HG02970 (cell line): Measurements from ENCODE around the gene PWWP2A.
"Not testable (repeated sequence)": the region's sequence is repeated elsewhere in the genome, so short reads cannot be mapped to it uniquely, and the experiment has no call there.

Source experiments
- ATAC-seq: cut with Tn5 transposase; IDR thresholded peaks from one replicate; pipeline ENCODE4 v1.9.1; 2021; ENCODE audit warnings: mild to moderate bottlenecking, moderate library complexity, moderate number of reproducible peaks; ENCODE audit not compliant: unreplicated experiment, low FRiP score

Gene PWWP2A

DNA sequence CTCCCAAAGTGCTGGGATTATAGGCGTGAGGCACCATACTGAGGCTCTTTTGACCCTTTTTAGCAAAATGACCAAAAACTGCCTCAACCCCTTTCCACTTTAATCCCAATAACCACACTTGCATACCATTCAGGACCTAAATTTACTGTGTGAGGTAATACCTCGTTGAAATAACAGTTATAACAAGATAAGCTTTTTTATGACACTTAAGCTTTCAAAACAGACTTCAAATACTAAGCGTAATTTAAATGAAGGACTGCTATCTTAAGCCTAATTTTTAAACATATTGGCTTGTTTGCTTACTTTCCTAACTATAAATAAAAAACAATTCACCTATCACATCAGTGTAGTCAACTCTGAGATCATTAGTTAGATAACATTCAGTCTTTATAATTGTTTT is 37.8 kb downstream of the PWWP2A start:
- no peak for ATAC-seq

DNA sequence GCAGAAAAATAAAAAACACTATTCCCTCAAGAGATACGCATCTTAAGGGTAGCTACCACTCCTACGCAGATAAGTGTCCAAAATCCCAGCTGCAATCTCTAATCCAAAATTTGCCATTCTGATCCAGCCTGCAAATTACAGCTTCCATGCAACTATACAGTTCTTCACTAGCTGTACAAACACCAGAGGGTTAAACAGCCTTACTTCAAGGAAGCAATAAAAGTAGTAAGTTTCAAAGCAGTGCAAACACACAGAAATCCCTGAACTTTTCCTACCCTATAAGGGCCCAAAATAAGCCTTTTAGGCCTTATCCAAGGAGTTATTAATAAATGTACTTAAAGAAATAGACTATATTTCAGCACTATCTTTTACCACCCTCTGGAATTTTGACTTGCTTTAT is 39.5 kb downstream of the PWWP2A start:
- ATAC-seq: no peak

- ATAC-seq: no peak
Measured at GRCh38 chr5:160076997-160077396, 42.3 kb downstream of the PWWP2A start.

- no peak for ATAC-seq
Measured at GRCh38 chr5:160075073-160075472, 44.2 kb downstream of the PWWP2A start.

GRCh38 chr5:160071916-160072315 is 47.3 kb downstream of the PWWP2A start:
- no peak for ATAC-seq

- ATAC-seq: no peak
Measured at GRCh38 chr5:160071516-160071915, 47.7 kb downstream of the PWWP2A start.

GRCh38 chr5:160069120-160069519 is 50.1 kb downstream of the PWWP2A start:
- not testable (repeated sequence) for ATAC-seq

DNA sequence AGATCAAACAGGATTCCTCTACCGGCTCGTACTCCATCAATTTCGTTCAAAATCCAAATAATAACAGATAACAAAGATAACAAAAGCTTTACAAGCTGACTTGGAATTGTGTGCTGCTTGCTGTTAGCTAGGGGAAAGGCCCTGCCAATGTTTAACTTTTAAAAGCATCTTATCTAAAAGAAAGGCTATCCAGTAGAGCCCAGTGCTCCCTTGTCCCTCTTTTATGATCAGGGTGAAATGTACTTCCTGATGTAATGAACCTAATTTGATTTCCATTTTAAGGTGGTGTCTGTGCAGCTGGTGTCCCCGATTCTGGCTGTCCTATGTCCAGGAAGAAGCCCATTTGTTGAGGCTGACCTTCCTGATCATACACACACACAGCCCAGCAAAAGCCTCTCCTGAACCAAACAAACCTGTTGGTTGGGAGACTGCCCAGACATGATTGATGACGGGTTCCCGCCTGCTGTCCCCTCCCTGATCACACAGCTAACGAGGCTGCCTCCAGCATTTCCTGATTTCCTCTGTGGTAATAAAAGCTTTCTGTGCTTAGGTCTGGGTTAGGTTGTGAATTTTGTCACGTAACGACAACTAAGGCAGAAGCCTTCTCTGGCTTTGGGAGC is 54.1 kb downstream of the PWWP2A start:
- ATAC-seq: no peak

DNA sequence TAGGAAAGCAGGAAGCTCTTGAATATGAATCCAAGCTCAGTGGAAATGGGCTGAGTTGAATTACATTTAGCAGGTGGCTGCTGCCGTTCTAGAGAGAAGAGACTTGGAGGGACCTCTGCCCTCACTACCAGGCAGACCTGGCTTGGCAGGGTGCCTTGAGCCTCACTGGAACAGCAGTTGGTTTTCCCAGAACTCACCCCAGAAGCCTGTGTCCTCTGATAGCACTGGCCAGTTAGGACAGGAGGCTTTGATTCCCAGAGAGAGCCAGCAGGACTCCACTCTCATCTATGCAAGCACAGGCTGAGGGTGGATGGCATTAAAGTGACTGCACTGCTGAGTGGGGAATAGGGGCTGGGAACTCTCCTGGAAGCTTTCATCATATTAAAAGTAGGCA is 54.8 kb downstream of the PWWP2A start:
- ATAC-seq: no peak

DNA sequence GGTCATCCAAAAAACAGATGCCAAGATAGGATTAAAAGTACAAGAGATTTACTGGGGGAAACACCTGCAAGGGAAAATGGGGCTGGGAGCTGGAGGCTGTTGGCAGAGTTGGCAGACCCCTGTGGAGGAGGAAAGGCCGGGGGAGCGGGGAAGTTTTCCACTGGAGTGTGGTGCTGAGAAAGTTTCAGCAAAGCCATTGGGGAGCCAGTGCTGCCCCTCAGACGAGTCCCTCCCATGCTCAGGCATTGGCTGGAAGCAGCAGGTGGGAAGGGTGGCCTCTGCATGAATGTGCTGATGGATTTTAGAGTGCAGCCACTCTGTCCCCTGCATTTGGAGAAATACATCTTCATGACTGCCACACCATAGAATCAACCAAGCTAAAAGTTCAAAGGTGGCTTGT is 57.5 kb downstream of the PWWP2A start:
- no peak for ATAC-seq

DNA sequence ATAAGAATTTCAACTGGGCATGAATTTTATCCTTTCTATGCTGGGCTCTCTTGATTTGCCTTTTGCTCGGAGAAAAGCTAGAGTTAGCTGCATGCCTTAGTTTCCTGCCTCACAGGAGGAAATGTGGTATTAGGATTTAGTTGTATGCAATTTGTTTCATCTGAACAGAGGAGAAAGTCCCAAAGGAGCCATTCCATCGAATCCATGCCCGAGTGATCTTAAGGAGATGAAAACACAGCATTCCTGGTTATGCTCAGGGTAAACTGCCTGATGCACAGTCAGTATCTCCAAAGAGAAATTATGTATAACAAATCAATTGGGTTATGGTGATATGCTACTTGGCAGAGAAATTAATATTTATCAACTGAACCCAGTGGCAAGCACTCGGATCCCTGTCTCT is 59.2 kb downstream of the PWWP2A start:
- ATAC-seq: no peak

- ATAC-seq: no peak
Measured at GRCh38 chr5:160057256-160057655, 62.0 kb downstream of the PWWP2A start.

DNA sequence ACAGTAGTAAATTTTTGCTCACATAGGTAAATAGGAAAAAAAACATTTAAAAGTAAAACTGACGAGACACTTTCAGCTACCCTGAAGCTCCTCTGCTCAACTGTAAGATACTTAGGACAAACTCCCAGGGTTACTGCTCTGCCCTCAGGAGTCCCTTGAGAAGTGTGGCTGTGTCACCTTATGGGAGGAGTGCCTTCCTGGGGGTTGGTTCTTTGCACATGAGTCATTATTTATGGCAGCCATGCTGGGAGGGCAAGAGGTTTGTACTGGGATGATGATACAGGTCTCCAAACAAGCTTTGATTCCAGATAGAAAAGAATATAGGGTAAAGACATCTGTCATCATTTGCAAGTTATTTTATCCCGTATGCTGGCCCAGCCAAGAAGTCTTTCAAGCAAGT is 64.4 kb downstream of the PWWP2A start:
- ATAC-seq: no peak

GRCh38 chr5:160054047-160054446 is 65.2 kb downstream of the PWWP2A start:
- ATAC-seq: no peak

DNA sequence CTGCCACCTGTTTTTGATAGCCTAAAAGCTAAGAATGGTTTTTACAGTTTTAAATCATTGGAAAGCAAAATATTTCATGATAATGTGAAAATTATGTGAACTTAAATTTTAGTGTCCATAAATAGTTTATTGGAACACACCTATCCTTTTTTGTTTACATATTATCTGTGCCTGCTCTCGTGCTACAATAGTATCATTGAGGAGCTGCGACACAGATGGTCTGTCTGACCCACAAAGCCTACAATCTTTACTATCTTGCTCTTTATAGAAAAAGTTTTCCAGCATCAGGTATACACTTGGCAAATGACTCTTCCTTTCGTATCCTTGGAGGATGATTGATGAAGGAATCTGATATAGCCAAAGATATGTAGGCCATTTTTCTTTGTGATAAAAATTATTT is 70.2 kb downstream of the PWWP2A start:
- no peak for ATAC-seq

- no peak for ATAC-seq
Measured at GRCh38 chr5:160048131-160048530, 71.1 kb downstream of the PWWP2A start.

GRCh38 chr5:160047423-160047822 is 71.8 kb downstream of the PWWP2A start:
- ATAC-seq: no peak

DNA sequence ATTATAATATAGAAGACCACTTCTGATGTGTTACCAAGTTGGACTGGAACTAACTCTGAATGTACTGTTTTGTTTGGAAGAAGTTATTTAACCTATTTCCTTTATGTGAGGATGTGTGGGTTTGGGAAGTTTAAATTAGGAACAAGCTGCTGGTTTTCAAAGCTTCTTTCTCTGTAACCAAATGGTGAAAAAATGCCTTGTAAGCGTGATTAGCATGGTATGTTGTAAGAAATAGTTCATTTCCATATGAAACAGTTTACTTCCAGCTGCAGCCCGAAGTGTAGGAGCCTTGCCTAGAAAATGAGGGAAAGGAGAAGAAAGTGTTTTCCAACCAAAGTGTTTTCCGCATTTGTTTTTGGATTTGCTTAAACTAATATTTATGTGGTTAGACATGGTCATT is 74.3 kb downstream of the PWWP2A start:
- ATAC-seq: no peak

- no peak for ATAC-seq
Measured at GRCh38 chr5:160044391-160044804, 74.9 kb downstream of the PWWP2A start.

- ATAC-seq: no peak
Measured at GRCh38 chr5:160042671-160043070, 76.6 kb downstream of the PWWP2A start.
